GM10266 (cell line): ENCODE data around the gene CDC27.

Experiments
- DNase-seq: peaks from one replicate; pipeline ENCODE4 v3.0.0; 2012; ENCODE audit errors: extremely low spot score
- CTCF ChIP-seq: IDR thresholded peaks from 2 replicates; pipeline ENCODE4 v1.5.1; 2012; ENCODE audit warnings: mild to moderate bottlenecking, low read depth; ENCODE audit not compliant: control insufficient read depth, insufficient read depth; ENCODE audit errors: missing control alignments

CDC27 gene

GRCh38 chr17:47203984-47204721, 15.1 kb upstream of the CDC27 start:
- no peak for DNase-seq
- no peak for TF ChIP-seq CTCF

- no peak for TF ChIP-seq CTCF
- no peak for DNase-seq
Observed at GRCh38 chr17:47201166-47201565, 12.1 kb upstream of the CDC27 start.

- DNase-seq, result no peak
- TF ChIP-seq CTCF, result no peak
Observed at GRCh38 chr17:47200325-47200664, 11.2 kb upstream of the CDC27 start.

GRCh38 chr17:47199627-47200324, 10.7 kb upstream of the CDC27 start:
- DNase-seq, result no peak

GRCh38 chr17:47197821-47198220, 8.7 kb upstream of the CDC27 start:
- DNase-seq, result no peak
- no peak for TF ChIP-seq CTCF

More at GRCh38 chr17:47199627-47200324, 10.7 kb upstream of the CDC27 start:
- TF ChIP-seq CTCF, result no peak

- no peak for TF ChIP-seq CTCF
- DNase-seq, result no peak
Observed at GRCh38 chr17:47193931-47194511, 4.9 kb upstream of the CDC27 start.

GRCh38 chr17:47192554-47192953, 3.5 kb upstream of the CDC27 start:
- no peak for DNase-seq
- TF ChIP-seq CTCF, result no peak
